Panc1 (cell line): ENCODE results near the gene TMOD3. TPM values are rescaled to one million over a fixed set of nuclear protein-coding genes. Genes with fewer than 3 reads are reported as not detected.
"Not testable (repeated sequence)": the region's sequence is repeated elsewhere in the genome, so short reads cannot be mapped to it uniquely, and the experiment has no call there.

Experiments
- ATAC-seq: fragments of 200-7000 bp; cut with Tn5 transposase; 2 replicates; pipeline ENCODE4 v1.9.1; 2020; ENCODE audit warnings: mild to moderate bottlenecking, moderate library complexity
- BruUV-seq: library from RNA; stranded (reverse); fragments of 400-500 nt; replicated peaks from 2 replicates; lab custom pipeline; 2021; lab: Mats Ljungman, UMichigan
- CTCF ChIA-PET: fragments of 300-600 bp; sonication (Branson Sonifier 250); formaldehyde crosslinking; loops from one replicate; lab custom pipeline; 2022; ENCODE audit warnings: antibody characterized with exemption; lab: Charles Lee
- POLR2A ChIA-PET: fragments of 300-600 bp; sonication (Branson Sonifier 250); formaldehyde crosslinking; loops from one replicate; lab custom pipeline; 2022; ENCODE audit warnings: antibody characterized with exemption; lab: Charles Lee
- DNase-seq: peaks from one replicate; pipeline ENCODE4 v3.0.0-alpha.2; 2010; ENCODE audit warnings: low read depth, low spot score
- H3K27ac ChIP-seq: 2 replicates; pipeline ENCODE4 v1.5.1; 2011; ENCODE audit warnings: mild to moderate bottlenecking, low read length, inconsistent platforms
- H3K27me3 ChIP-seq: fragments of 200-500 bp; sonication (Bioruptor generic); 2 replicates; pipeline ENCODE4 v1.6.0; 2014; ENCODE audit warnings: low read length, inconsistent platforms; ENCODE audit not compliant: control insufficient read depth, insufficient read depth
- H3K36me3 ChIP-seq: fragments of 200-500 bp; sonication (Bioruptor generic); 2 replicates; pipeline ENCODE4 v1.5.1; 2014; ENCODE audit warnings: inconsistent platforms, mild to moderate bottlenecking, low read length, moderate library complexity; ENCODE audit not compliant: control insufficient read depth, insufficient read depth
- H3K4me1 ChIP-seq: 2 replicates; pipeline ENCODE4 v1.5.1; 2011; ENCODE audit warnings: inconsistent platforms, mild to moderate bottlenecking, low read length, moderate library complexity; ENCODE audit not compliant: control insufficient read depth, insufficient read depth
- H3K4me3 ChIP-seq, 2 experiments: 2 replicates each; pipeline ENCODE4 v1.5.1; 2011 to 2012; ENCODE audit warnings: low read depth in 2 of 2, low read length in 2 of 2, mild to moderate bottlenecking in 2 of 2, inconsistent platforms in 1 of 2, moderate library complexity in 1 of 2
- H3K9me3 ChIP-seq: fragments of 200-500 bp; sonication (Bioruptor generic); 2 replicates; pipeline ENCODE4 v1.5.1; 2014; ENCODE audit warnings: low read depth, mild to moderate bottlenecking, inconsistent platforms, low read length, moderate library complexity; ENCODE audit not compliant: control insufficient read depth, insufficient read depth
- POLR2AphosphoS5 ChIP-seq: IDR thresholded peaks from 2 replicates; pipeline ENCODE4 v1.6.1; 2012; ENCODE audit warnings: mild to moderate bottlenecking, low read depth, low read length, moderate library complexity
- REST ChIP-seq, 2 experiments: IDR thresholded peaks; 2 replicates each; pipeline ENCODE4 v1.6.1; 2011 to 2012; ENCODE audit warnings: low read depth in 2 of 2, control low read depth in 1 of 2, low read length in 1 of 2, mild to moderate bottlenecking in 1 of 2, moderate library complexity in 1 of 2; ENCODE audit not compliant: insufficient read depth in 1 of 2
- SIN3A ChIP-seq: IDR thresholded peaks from 2 replicates; pipeline ENCODE4 v1.6.1; 2012; ENCODE audit warnings: low read depth, mild to moderate bottlenecking, low read length, moderate library complexity, borderline replicate concordance; ENCODE audit not compliant: insufficient read depth
- TCF7L2 ChIP-seq: IDR thresholded peaks from 2 replicates; pipeline ENCODE4 v1.6.1; 2011; ENCODE audit warnings: mild to moderate bottlenecking, low read depth, low read length, inconsistent platforms
- in situ Hi-C: cut with HindIII; loops from 2 replicates; pipeline ENCODE4 v1.10.0; 2016; ENCODE audit warnings: low sequenced_read_pairs, low pct_unique_long_range_greater_than_20kb
- intact Hi-C: fragments of 100-400 bp; cut with micrococcal nuclease; formaldehyde crosslinking; loops from one replicate; pipeline ENCODE4 v1.10.0; 2022; ENCODE audit not compliant: unreplicated experiment
- total RNA-seq: library from RNA; stranded (reverse); gene quantifications from one replicate; pipeline ENCODE4 v1.2.1, GENCODE V29; 2021; ENCODE audit not compliant: unreplicated experiment
- TF ChIP-seq, protein P1 (sequence below): fragments of 450-650 bp; IDR thresholded peaks from 2 replicates; pipeline ENCODE4 v1.5.1; 2017; ENCODE audit warnings: mild to moderate bottlenecking

TMOD3 gene
- total RNA-seq, 1 experiment from 2014 or later = 53.4 TPM

DNA sequence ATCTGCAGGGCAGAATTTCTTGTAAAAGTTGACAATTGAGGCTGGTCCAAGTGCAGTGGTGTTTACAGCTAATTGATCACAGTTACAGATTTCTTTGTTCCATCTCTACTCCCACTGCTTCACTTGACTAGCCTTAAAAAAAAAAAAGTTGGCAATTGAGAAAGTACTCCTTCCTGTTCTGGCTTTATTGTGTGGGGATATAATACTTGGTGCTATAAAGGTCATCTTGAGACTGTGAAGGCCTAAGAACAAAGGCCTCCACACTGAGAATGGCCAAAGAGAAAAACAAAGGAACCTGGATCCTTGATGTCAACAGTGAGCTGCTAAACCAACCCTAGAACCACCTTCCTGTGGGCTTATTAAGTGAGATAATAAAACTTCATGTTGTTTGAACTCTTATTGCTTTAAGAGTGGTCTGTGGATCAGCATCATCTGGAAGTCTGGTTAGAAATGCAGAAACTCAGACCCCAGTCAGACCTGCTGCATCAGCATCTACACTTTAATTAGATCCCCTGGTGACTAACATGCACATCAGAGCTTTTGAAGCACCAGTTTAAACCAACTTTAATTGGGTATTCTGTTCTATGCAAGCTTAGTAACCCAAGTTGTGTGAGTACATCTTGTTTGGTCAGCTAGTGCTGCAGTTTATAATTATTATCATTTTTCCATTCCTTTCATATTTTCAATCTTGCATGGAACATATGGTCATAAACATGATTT lies 55.2 kb downstream of the TMOD3 start:
- peaks cover 2% of the 10 kb centered on the region; the same call in 1 of the 2 replicates for H3K4me1 ChIP-seq
- ATAC-seq (no peak), DNase-seq (no peak)
- no peak overlapping the region for H3K4me3 ChIP-seq
- ChIA-PET CTCF (no interaction called here), POLR2A (no interaction called here)
- TF ChIP-seq REST (IDR thresholded peaks at IDR 0.05; ENCODE audit: insufficient read depth in 1 of 2, low read depth in 2 of 2, low read length in 1 of 2) = no peak
- TF ChIP-seq POLR2AphosphoS5 = no peak
- no peak for TF ChIP-seq TCF7L2
- TF ChIP-seq, protein P1, sequence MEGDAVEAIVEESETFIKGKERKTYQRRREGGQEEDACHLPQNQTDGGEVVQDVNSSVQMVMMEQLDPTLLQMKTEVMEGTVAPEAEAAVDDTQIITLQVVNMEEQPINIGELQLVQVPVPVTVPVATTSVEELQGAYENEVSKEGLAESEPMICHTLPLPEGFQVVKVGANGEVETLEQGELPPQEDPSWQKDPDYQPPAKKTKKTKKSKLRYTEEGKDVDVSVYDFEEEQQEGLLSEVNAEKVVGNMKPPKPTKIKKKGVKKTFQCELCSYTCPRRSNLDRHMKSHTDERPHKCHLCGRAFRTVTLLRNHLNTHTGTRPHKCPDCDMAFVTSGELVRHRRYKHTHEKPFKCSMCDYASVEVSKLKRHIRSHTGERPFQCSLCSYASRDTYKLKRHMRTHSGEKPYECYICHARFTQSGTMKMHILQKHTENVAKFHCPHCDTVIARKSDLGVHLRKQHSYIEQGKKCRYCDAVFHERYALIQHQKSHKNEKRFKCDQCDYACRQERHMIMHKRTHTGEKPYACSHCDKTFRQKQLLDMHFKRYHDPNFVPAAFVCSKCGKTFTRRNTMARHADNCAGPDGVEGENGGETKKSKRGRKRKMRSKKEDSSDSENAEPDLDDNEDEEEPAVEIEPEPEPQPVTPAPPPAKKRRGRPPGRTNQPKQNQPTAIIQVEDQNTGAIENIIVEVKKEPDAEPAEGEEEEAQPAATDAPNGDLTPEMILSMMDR = no peak
- no peak for TF ChIP-seq SIN3A
- in situ Hi-C loops (no loop called here), intact Hi-C loops (no loop called here)
- no peaks in the 10 kb centered on the region for H3K9me3 ChIP-seq
- H3K27ac ChIP-seq = no peak overlapping the region
- peaks cover 4% of the 10 kb centered on the region; the same call in 1 of the 2 replicates for H3K36me3 ChIP-seq
- BruUV-seq = no TSS peak
- H3K27me3 ChIP-seq = no peaks in the 10 kb centered on the region

DNA sequence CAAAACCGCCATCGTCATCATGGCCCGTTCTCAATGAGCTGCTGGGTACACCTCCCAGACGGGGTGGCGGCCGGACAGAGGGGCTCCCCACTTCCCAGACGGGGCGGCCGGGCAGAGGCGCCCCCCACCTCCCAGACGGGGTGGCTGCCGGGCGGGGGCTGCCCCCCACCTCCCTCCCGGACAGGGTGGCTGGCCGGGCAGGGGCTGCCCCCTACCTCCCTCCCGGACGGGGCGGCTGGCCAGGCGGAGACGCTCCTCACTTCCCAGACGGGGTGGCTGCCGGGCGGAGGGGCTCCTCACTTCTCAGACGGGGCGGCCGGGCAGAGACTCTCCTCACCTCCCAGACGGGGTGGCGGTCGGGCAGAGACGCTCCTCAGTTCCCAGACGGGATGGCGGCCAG lies 56.3 kb downstream of the TMOD3 start:
- H3K27ac ChIP-seq, DNase-seq, ATAC-seq, H3K4me3 ChIP-seq, CTCF ChIA-PET, H3K4me1 ChIP-seq, intact Hi-C loops, POLR2A ChIA-PET, H3K27me3 ChIP-seq, in situ Hi-C loops, H3K36me3 ChIP-seq, BruUV-seq, H3K9me3 ChIP-seq: not testable (repeated sequence)
